ENCODE measurements around the gene CYLD.

The CYLD gene

GRCh38 chr16:50839920-50840729 lies 98.2 kb downstream of the CYLD start:
- Histone ChIP-seq H4K20me1 (ENCODE audit: insufficient read depth, low read length) (no peaks in the 10 kb centered on the region), H3K79me2 (ENCODE audit: low read length) (no peaks in the 10 kb centered on the region), H3K36me3 (replicated peaks; ENCODE audit: low read depth, low read length) (no peaks in the 10 kb centered on the region), H3K27me3 (ENCODE audit: low read depth, low read length) (peaks cover 50% of the 10 kb centered on the region), H3K4me2 (ENCODE audit: low read length) (no peak overlapping the region), H3K27ac (ENCODE audit: low read length) (no peak overlapping the region), H2AFZ (ENCODE audit: low read depth, low read length) (no peak overlapping the region), H3K4me3 (ENCODE audit: low read length) (no peak overlapping the region), H3K9me3 (ENCODE audit: insufficient read depth, low read length) (no peaks in the 10 kb centered on the region), H3K4me1 (ENCODE audit: low read length) (0 out of 2 replicates have a peak, but pooled peaks cover 4% of the 10 kb centered on the region), H3K9ac (ENCODE audit: low read length) (no peak overlapping the region)
- TF ChIP-seq CTCF (IDR thresholded peaks at IDR 0.05; ENCODE audit: low read depth, low read length) (peak; percentile 35), EZH2phosphoT487 (IDR thresholded peaks at IDR 0.05; ENCODE audit: low read depth) (no peak)

- Histone ChIP-seq H2AFZ (ENCODE audit: low read depth, low read length) (peak overlapping the region; percentile 56), H3K79me2 (ENCODE audit: low read length) (no peaks in the 10 kb centered on the region), H3K36me3 (replicated peaks; ENCODE audit: low read depth, low read length) (no peaks in the 10 kb centered on the region), H3K4me1 (ENCODE audit: low read length) (0 out of 2 replicates have a peak, but pooled peaks cover 4% of the 10 kb centered on the region), H3K4me2 (ENCODE audit: low read length) (peak overlapping the region; percentile 57), H4K20me1 (ENCODE audit: insufficient read depth, low read length) (no peaks in the 10 kb centered on the region), H3K4me3 (ENCODE audit: low read length) (peak overlapping the region; percentile 71), H3K27me3 (ENCODE audit: low read depth, low read length) (peaks cover 59% of the 10 kb centered on the region), H3K9ac (ENCODE audit: low read length) (no peak overlapping the region), H3K27ac (ENCODE audit: low read length) (no peak overlapping the region), H3K9me3 (ENCODE audit: insufficient read depth, low read length) (no peaks in the 10 kb centered on the region)
- TF ChIP-seq EZH2phosphoT487 (IDR thresholded peaks at IDR 0.05; ENCODE audit: low read depth) (no peak), CTCF (IDR thresholded peaks at IDR 0.05; ENCODE audit: low read depth, low read length) (no peak)
Measured at GRCh38 chr16:50841081-50841886, 99.4 kb downstream of the CYLD start.

GRCh38 chr16:50842013-50842505 lies 100.2 kb downstream of the CYLD start:
- H3K27me3 ChIP-seq (ENCODE audit: low read depth, low read length), result peaks cover 56% of the 10 kb centered on the region
- no peak overlapping the region for H3K27ac ChIP-seq (ENCODE audit: low read length)
- no peaks in the 10 kb centered on the region for H3K36me3 ChIP-seq (replicated peaks; ENCODE audit: low read depth, low read length)
- H3K79me2 ChIP-seq (ENCODE audit: low read length), result no peaks in the 10 kb centered on the region
- 0 out of 2 replicates have a peak, but pooled peaks cover 4% of the 10 kb centered on the region for H3K4me1 ChIP-seq (ENCODE audit: low read length)
- H3K9me3 ChIP-seq (ENCODE audit: insufficient read depth, low read length), result no peaks in the 10 kb centered on the region
- H2AFZ ChIP-seq (ENCODE audit: low read depth, low read length), result no peak overlapping the region
- no peaks in the 10 kb centered on the region for H4K20me1 ChIP-seq (ENCODE audit: insufficient read depth, low read length)
- H3K4me2 ChIP-seq (ENCODE audit: low read length), result peak overlapping the region; percentile 57; the same call in 1 of the 2 replicates
- no peak for TF ChIP-seq EZH2phosphoT487 (IDR thresholded peaks at IDR 0.05; ENCODE audit: low read depth)
- TF ChIP-seq CTCF (IDR thresholded peaks at IDR 0.05; ENCODE audit: low read depth, low read length), result no peak
- no peak overlapping the region for H3K4me3 ChIP-seq (ENCODE audit: low read length)
- no peak overlapping the region for H3K9ac ChIP-seq (ENCODE audit: low read length)

- no peaks in the 10 kb centered on the region for H4K20me1 ChIP-seq (ENCODE audit: insufficient read depth, low read length)
- H3K4me3 ChIP-seq (ENCODE audit: low read length), result no peak overlapping the region
- H3K79me2 ChIP-seq (ENCODE audit: low read length), result no peaks in the 10 kb centered on the region
- TF ChIP-seq EZH2phosphoT487 (IDR thresholded peaks at IDR 0.05; ENCODE audit: low read depth) (no peak), CTCF (IDR thresholded peaks at IDR 0.05; ENCODE audit: low read depth, low read length) (no peak)
- H3K9ac ChIP-seq (ENCODE audit: low read length), result no peak overlapping the region
- H2AFZ ChIP-seq (ENCODE audit: low read depth, low read length), result no peak overlapping the region
- no peak overlapping the region for H3K4me2 ChIP-seq (ENCODE audit: low read length)
- no peaks in the 10 kb centered on the region for H3K36me3 ChIP-seq (replicated peaks; ENCODE audit: low read depth, low read length)
- no peak overlapping the region for H3K27ac ChIP-seq (ENCODE audit: low read length)
- 0 out of 2 replicates have a peak, but pooled peaks cover 4% of the 10 kb centered on the region for H3K4me1 ChIP-seq (ENCODE audit: low read length)
- H3K9me3 ChIP-seq (ENCODE audit: insufficient read depth, low read length), result no peaks in the 10 kb centered on the region
- peaks cover 56% of the 10 kb centered on the region for H3K27me3 ChIP-seq (ENCODE audit: low read depth, low read length)
Measured at GRCh38 chr16:50842589-50842988, 100.7 kb downstream of the CYLD start.

All from OCI-LY3 (cell line).